NT2/D1 (cell line): Measurements from ENCODE around the gene ZPBP.

ENCODE experiments used
- DNase-seq: peaks from one replicate; pipeline ENCODE4 v3.0.0-alpha.2; 2011; ENCODE audit warnings: low read depth, low spot score
- H3K27me3 ChIP-seq: 2 replicates; pipeline ENCODE4 v1.6.0; 2011; ENCODE audit warnings: mild to moderate bottlenecking; ENCODE audit not compliant: insufficient read length, insufficient read depth
- H3K36me3 ChIP-seq: 2 replicates; pipeline ENCODE4 v1.6.1; 2011; ENCODE audit warnings: mild to moderate bottlenecking, low read length, mixed read lengths; ENCODE audit not compliant: insufficient read depth, insufficient read length
- H3K4me1 ChIP-seq: 2 replicates; pipeline ENCODE4 v1.5.1; 2011; ENCODE audit not compliant: insufficient read depth, insufficient read length
- H3K4me3 ChIP-seq: 2 replicates; pipeline ENCODE4 v1.5.1; 2011; ENCODE audit warnings: low read depth; ENCODE audit not compliant: insufficient read length
- H3K9ac ChIP-seq: 2 replicates; pipeline ENCODE4 v1.6.0; 2011; ENCODE audit warnings: low read depth; ENCODE audit not compliant: insufficient read length
- H3K9me3 ChIP-seq: 2 replicates; pipeline ENCODE4 v1.5.1; 2011; ENCODE audit warnings: mild to moderate bottlenecking, low read length; ENCODE audit not compliant: insufficient read depth
- SUZ12 ChIP-seq: IDR thresholded peaks from 2 replicates; pipeline ENCODE4 v1.6.1; 2011; ENCODE audit not compliant: insufficient read length, insufficient read depth; ENCODE audit errors: extremely low read depth
- YY1 ChIP-seq: IDR thresholded peaks from 2 replicates; pipeline ENCODE4 v1.6.1; 2011; ENCODE audit not compliant: insufficient read length, insufficient read depth
- ZNF274 ChIP-seq: IDR thresholded peaks from 2 replicates; pipeline ENCODE4 v1.6.1; 2011; ENCODE audit warnings: mild to moderate bottlenecking, low read depth, low read length

Gene ZPBP

DNA sequence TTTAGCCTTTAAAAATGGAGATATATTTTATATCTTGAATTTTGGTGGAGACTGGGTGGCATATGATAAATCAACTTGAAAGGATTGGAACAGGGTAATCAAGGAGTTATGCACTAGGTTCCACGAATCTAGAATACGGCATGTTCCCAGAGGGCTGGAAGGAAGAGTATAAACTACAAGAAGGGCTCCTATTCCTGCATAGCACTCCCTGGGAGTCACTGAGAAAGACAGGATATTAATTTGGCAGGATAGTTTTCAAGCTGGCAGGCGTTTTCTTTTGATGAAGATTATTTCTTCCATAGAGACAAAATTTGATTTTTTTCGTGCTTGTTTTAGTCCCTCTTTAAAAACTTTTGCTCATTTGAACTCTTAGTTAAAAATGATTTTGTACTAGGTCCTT, 199.9 kb downstream of the ZPBP start:
- Histone ChIP-seq H3K4me3 (no peak overlapping the region), H3K4me1 (no peaks in the 10 kb centered on the region), H3K9ac (no peak overlapping the region), H3K36me3 (no peaks in the 10 kb centered on the region), H3K27me3 (no peaks in the 10 kb centered on the region), H3K9me3 (no peaks in the 10 kb centered on the region)
- TF ChIP-seq ZNF274 (no peak), YY1 (no peak), SUZ12 (no peak)
- no peak for DNase-seq

GRCh38 chr7:49892481-49892880, 200.6 kb downstream of the ZPBP start:
- Histone ChIP-seq H3K9me3 (no peaks in the 10 kb centered on the region), H3K9ac (no peak overlapping the region), H3K27me3 (no peaks in the 10 kb centered on the region), H3K4me1 (no peaks in the 10 kb centered on the region), H3K36me3 (no peaks in the 10 kb centered on the region), H3K4me3 (no peak overlapping the region)
- no peak for DNase-seq
- TF ChIP-seq ZNF274 (no peak), SUZ12 (no peak), YY1 (no peak)
